Caco-2 (cell line): Measurements from ENCODE around the gene AGTPBP1. TPM values are rescaled to one million over a fixed set of nuclear protein-coding genes. Genes with fewer than 3 reads are reported as not detected.

ENCODE experiments used
- BruUV-seq: library from RNA; stranded (reverse); fragments of 400-500 nt; replicated peaks from 2 replicates; lab custom pipeline; 2021; lab: Mats Ljungman, UMichigan
- CTCF ChIA-PET: fragments of 300-600 bp; sonication (Branson Sonifier 250); formaldehyde crosslinking; loops from one replicate; lab custom pipeline; 2022; ENCODE audit warnings: antibody characterized with exemption; lab: Charles Lee
- POLR2A ChIA-PET: fragments of 300-600 bp; sonication (Branson Sonifier 250); formaldehyde crosslinking; loops from one replicate; lab custom pipeline; 2022; ENCODE audit warnings: antibody characterized with exemption; lab: Charles Lee
- DNase-seq, 2 experiments: peaks; one replicate each; pipeline versions ENCODE4 v3.0.0 to v3.0.0-alpha.2; 2020 to 2022
- H3K27me3 ChIP-seq: replicated peaks from 2 replicates; pipeline ENCODE4 v1.6.0; 2011; ENCODE audit warnings: low read length; ENCODE audit not compliant: control insufficient read depth, insufficient read depth
- H3K36me3 ChIP-seq: 2 replicates; pipeline ENCODE4 v1.5.1; 2011; ENCODE audit warnings: low read length; ENCODE audit not compliant: control insufficient read depth, insufficient read depth
- H3K4me1 ChIP-seq: fragments of 250-450 bp; sonication (Bioruptor Pico); 2 replicates; pipeline ENCODE4 v1.5.1; 2020; ENCODE audit warnings: mild to moderate bottlenecking
- H3K4me3 ChIP-seq: 2 replicates; pipeline ENCODE4 v1.5.1; 2011; ENCODE audit warnings: low read depth, mild to moderate bottlenecking, control low read depth, low read length
- H3K9me3 ChIP-seq: fragments of 250-450 bp; sonication (Bioruptor Pico); 2 replicates; pipeline ENCODE4 v1.5.1; 2020; ENCODE audit warnings: mild to moderate bottlenecking, moderate library complexity
- H3K27ac Mint-ChIP-seq: one replicate; pipeline ENCODE4 v1.8.0; 2022; ENCODE audit warnings: mixed read lengths; ENCODE audit not compliant: unreplicated experiment
- H3K27me3 Mint-ChIP-seq: one replicate; pipeline ENCODE4 v1.8.0; 2022; ENCODE audit warnings: mixed read lengths; ENCODE audit not compliant: insufficient read depth, unreplicated experiment
- H3K36me3 Mint-ChIP-seq: one replicate; pipeline ENCODE4 v1.8.0; 2022; ENCODE audit warnings: mild to moderate bottlenecking, mixed read lengths; ENCODE audit not compliant: insufficient read depth, unreplicated experiment
- H3K4me1 Mint-ChIP-seq: one replicate; pipeline ENCODE4 v1.8.0; 2022; ENCODE audit warnings: low read depth, mixed read lengths; ENCODE audit not compliant: unreplicated experiment
- H3K4me3 Mint-ChIP-seq: one replicate; pipeline ENCODE4 v1.8.0; 2022; ENCODE audit warnings: mild to moderate bottlenecking, moderate library complexity, mixed read lengths; ENCODE audit not compliant: unreplicated experiment
- H3K9me3 Mint-ChIP-seq: one replicate; pipeline ENCODE4 v1.8.0; 2022; ENCODE audit warnings: mixed read lengths; ENCODE audit not compliant: unreplicated experiment
- intact Hi-C: fragments of 100-400 bp; cut with micrococcal nuclease; formaldehyde crosslinking; loops from one replicate; pipeline ENCODE4 v1.10.0; 2022; ENCODE audit not compliant: unreplicated experiment
- total RNA-seq: library from RNA; stranded (reverse); gene quantifications from 2 replicates; pipeline ENCODE4 v1.2.3, GENCODE V29; 2022
- TF ChIP-seq, protein P1 (sequence below), 2 experiments: fragments of 200-600 bp in 1 of 2; IDR thresholded peaks; 1 replicate in 1 of 2; 2 replicates in 1 of 2; pipeline versions ENCODE4 v1.5.1 to v1.8.0; 2011 to 2022; ENCODE audit warnings: antibody characterized with exemption in 1 of 2, control low read depth in 1 of 2, inconsistent platforms in 1 of 2, low read depth in 1 of 2, low read length in 1 of 2, mild to moderate bottlenecking in 1 of 2, moderate library complexity in 1 of 2; ENCODE audit not compliant: insufficient read depth in 1 of 2, severe bottlenecking in 1 of 2, unreplicated experiment in 1 of 2

The AGTPBP1 gene
- total RNA-seq, 1 experiment from 2014 or later, result 14.0 TPM

DNA sequence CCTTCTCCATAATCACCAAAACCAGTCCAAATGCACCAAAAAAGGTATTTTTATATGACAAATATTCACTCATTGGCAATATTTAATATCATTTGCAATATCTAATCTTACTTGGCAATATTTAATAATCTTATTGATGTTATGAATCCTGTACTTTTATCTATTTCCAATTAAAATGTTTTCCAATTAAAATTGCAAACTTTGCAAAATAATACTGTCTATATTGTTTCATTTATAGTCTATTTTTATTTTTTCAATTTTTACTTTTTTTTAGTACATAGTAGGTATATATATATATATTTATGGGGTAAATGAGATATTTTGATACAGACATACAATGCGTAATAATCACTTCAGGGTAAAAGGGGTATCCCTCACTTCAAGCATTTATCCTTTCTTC is 109.9 kb downstream of the AGTPBP1 start:
- ChIA-PET CTCF (no interaction called here), POLR2A (no interaction called here)
- BruUV-seq, result no TSS peak
- Mint-ChIP-seq H3K9me3 (no peaks in the 10 kb centered on the region), H3K4me1 (no peaks in the 10 kb centered on the region), H3K27ac (no peak overlapping the region), H3K4me3 (no peak overlapping the region), H3K36me3 (no peaks in the 10 kb centered on the region), H3K27me3 (no peaks in the 10 kb centered on the region)
- no peaks in the 10 kb centered on the region for H3K9me3 ChIP-seq
- intact Hi-C loops, result no loop called here
- no peaks in the 10 kb centered on the region for H3K27me3 ChIP-seq
- no peaks in the 10 kb centered on the region for H3K4me1 ChIP-seq
- TF ChIP-seq, protein P1, sequence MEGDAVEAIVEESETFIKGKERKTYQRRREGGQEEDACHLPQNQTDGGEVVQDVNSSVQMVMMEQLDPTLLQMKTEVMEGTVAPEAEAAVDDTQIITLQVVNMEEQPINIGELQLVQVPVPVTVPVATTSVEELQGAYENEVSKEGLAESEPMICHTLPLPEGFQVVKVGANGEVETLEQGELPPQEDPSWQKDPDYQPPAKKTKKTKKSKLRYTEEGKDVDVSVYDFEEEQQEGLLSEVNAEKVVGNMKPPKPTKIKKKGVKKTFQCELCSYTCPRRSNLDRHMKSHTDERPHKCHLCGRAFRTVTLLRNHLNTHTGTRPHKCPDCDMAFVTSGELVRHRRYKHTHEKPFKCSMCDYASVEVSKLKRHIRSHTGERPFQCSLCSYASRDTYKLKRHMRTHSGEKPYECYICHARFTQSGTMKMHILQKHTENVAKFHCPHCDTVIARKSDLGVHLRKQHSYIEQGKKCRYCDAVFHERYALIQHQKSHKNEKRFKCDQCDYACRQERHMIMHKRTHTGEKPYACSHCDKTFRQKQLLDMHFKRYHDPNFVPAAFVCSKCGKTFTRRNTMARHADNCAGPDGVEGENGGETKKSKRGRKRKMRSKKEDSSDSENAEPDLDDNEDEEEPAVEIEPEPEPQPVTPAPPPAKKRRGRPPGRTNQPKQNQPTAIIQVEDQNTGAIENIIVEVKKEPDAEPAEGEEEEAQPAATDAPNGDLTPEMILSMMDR (IDR thresholded peaks at IDR 0.05; ENCODE audit: insufficient read depth in 1 of 2, low read depth in 1 of 2, low read length in 1 of 2, severe bottlenecking in 1 of 2, unreplicated experiment in 1 of 2), result no peak
- DNase-seq, result no peak
- H3K36me3 ChIP-seq, result no peaks in the 10 kb centered on the region
- H3K4me3 ChIP-seq, result no peak overlapping the region

DNA sequence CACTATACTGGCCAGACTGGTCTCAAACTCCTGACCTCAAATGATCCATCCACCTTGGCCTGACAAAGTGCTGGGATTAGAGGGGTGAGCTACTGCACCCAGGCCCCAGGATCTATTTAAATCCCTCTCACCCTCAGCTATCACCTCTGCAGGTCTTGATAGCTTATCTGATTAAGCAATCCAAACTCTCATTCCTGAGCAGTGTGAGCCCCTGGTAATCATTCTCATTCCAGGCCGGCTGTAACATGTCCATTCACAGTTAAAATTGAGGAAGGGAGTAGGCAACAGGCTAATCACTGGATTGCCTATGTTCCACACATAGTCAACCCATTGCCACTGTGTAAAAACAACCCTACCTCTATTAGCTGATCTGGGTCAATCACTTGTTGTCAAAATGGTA is 111.1 kb downstream of the AGTPBP1 start:
- BruUV-seq, result no TSS peak
- CTCF ChIA-PET, result no interaction called here

DNA sequence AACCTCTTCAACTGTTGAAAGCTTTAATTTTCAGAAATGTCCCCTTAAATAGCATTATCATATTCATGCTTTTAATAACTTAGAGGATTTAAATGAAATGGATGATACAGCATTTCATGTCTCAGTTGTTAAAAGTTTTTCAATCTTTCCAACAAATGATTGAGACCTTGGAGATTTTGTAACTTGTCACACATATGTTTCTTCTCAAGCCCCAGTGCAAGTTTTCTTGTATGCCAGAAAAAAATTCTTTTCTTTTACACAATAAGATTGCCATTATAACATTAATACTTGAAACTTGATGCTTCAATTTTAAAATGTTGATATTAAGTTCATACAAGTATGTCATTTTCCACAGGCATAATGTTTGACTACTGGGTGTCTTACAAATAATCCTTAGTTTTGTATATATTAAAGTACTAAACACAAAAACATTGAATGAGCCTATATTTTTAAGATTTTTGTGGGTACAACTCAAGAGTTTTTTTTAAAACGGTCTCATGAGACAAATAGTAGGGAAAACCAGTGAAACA is 124.5 kb downstream of the AGTPBP1 start:
- H3K4me1 ChIP-seq, result no peaks in the 10 kb centered on the region
- intact Hi-C loops, result no loop called here
- no peaks in the 10 kb centered on the region for H3K36me3 ChIP-seq
- Mint-ChIP-seq H3K9me3 (no peaks in the 10 kb centered on the region), H3K4me3 (no peak overlapping the region), H3K27me3 (no peaks in the 10 kb centered on the region), H3K4me1 (no peaks in the 10 kb centered on the region), H3K36me3 (peaks cover 5% of the 10 kb centered on the region), H3K27ac (no peak overlapping the region)
- H3K9me3 ChIP-seq, result no peaks in the 10 kb centered on the region
- no peaks in the 10 kb centered on the region for H3K27me3 ChIP-seq
- CTCF ChIA-PET, result no interaction called here
- no peak overlapping the region for H3K4me3 ChIP-seq
- BruUV-seq, result no TSS peak
- no peak for DNase-seq
- TF ChIP-seq, protein P1 (IDR thresholded peaks at IDR 0.05; ENCODE audit: insufficient read depth in 1 of 2, low read depth in 1 of 2, low read length in 1 of 2, severe bottlenecking in 1 of 2, unreplicated experiment in 1 of 2), result no peak
- POLR2A ChIA-PET, result no interaction called here

More for the DNA sequence above, 111.1 kb downstream of the AGTPBP1 start:
- Histone ChIP-seq H3K4me3 (no peak overlapping the region), H3K9me3 (no peaks in the 10 kb centered on the region), H3K36me3 (no peaks in the 10 kb centered on the region), H3K4me1 (no peaks in the 10 kb centered on the region), H3K27me3 (no peaks in the 10 kb centered on the region)
- Mint-ChIP-seq H3K27ac (no peak overlapping the region), H3K27me3 (no peaks in the 10 kb centered on the region), H3K4me1 (no peaks in the 10 kb centered on the region), H3K36me3 (no peaks in the 10 kb centered on the region), H3K4me3 (no peak overlapping the region), H3K9me3 (no peaks in the 10 kb centered on the region)
- POLR2A ChIA-PET, result no interaction called here
- DNase-seq, result no peak
- TF ChIP-seq, protein P1 (IDR thresholded peaks at IDR 0.05; ENCODE audit: insufficient read depth in 1 of 2, low read depth in 1 of 2, low read length in 1 of 2, severe bottlenecking in 1 of 2, unreplicated experiment in 1 of 2), result no peak
- intact Hi-C loops, result no loop called here
